HG03469 (cell line): Measurements from ENCODE around the gene GOLGA6C.
"Not testable (repeated sequence)": the region's sequence is repeated elsewhere in the genome, so short reads cannot be mapped to it uniquely, and the experiment has no call there.

Source experiments
- ATAC-seq: cut with Tn5 transposase; IDR thresholded peaks from one replicate; pipeline ENCODE4 v1.9.1; 2021; ENCODE audit warnings: mild to moderate bottlenecking, moderate library complexity, moderate number of reproducible peaks; ENCODE audit not compliant: unreplicated experiment

GOLGA6C gene

GRCh38 chr15:75227663-75228280 lies 30.4 kb upstream of the GOLGA6C start:
- no peak for ATAC-seq

- no peak for ATAC-seq
Observed at GRCh38 chr15:75228787-75229186, 29.3 kb upstream of the GOLGA6C start.

GRCh38 chr15:75229191-75230015 lies 28.7 kb upstream of the GOLGA6C start:
- ATAC-seq: no peak

- no peak for ATAC-seq
Observed at GRCh38 chr15:75230016-75230343, 28.2 kb upstream of the GOLGA6C start.

- no peak for ATAC-seq
Observed at GRCh38 chr15:75230551-75231371, 27.4 kb upstream of the GOLGA6C start.

GRCh38 chr15:75231836-75232235 lies 26.3 kb upstream of the GOLGA6C start:
- no peak for ATAC-seq

GRCh38 chr15:75232252-75232813 lies 25.8 kb upstream of the GOLGA6C start:
- no peak for ATAC-seq

GRCh38 chr15:75232826-75233503 lies 25.2 kb upstream of the GOLGA6C start:
- no peak for ATAC-seq

GRCh38 chr15:75233504-75234190 lies 24.5 kb upstream of the GOLGA6C start:
- no peak for ATAC-seq

- no peak for ATAC-seq
Observed at GRCh38 chr15:75234191-75234810, 23.8 kb upstream of the GOLGA6C start.

- ATAC-seq: no peak
Observed at GRCh38 chr15:75235051-75235673, 23.0 kb upstream of the GOLGA6C start.

GRCh38 chr15:75235760-75236729 lies 22.1 kb upstream of the GOLGA6C start:
- no peak for ATAC-seq

- no peak for ATAC-seq
Observed at GRCh38 chr15:75237316-75237982, 20.7 kb upstream of the GOLGA6C start.

- no peak for ATAC-seq
Observed at GRCh38 chr15:75238150-75238549, 20.0 kb upstream of the GOLGA6C start.

- ATAC-seq: not testable (repeated sequence)
Observed at GRCh38 chr15:75245741-75246140, 12.4 kb upstream of the GOLGA6C start.

- not testable (repeated sequence) for ATAC-seq
Observed at GRCh38 chr15:75248991-75249390, 9.1 kb upstream of the GOLGA6C start.

- ATAC-seq: no peak
Observed at GRCh38 chr15:75249726-75250125, 8.4 kb upstream of the GOLGA6C start.

GRCh38 chr15:75251343-75251742 lies 6.8 kb upstream of the GOLGA6C start:
- ATAC-seq: not testable (repeated sequence)
